Gastrocnemius medialis (tissue), 4 donors: Measurements from ENCODE around the gene LACRT. TPM values are rescaled to one million over a fixed set of nuclear protein-coding genes. Genes with fewer than 3 reads are reported as not detected.
A peak's percentile ranks its signal among the peaks of the same experiment; 100 is the strongest.

Experiments
- ATAC-seq, 2 donors: fragments of 150-250 bp; one replicate each; pipeline ENCODE4 v1.9.1; 2016
- DNase-seq, 2 donors: peaks; one replicate each; pipeline ENCODE4 v3.0.0-alpha.2; 2019
- H3K27ac ChIP-seq, 4 donors: fragments of 200-600 bp; sonication (generic); 1 replicate in 1 of 4; 2 replicates in 3 of 4; pipeline ENCODE4 v1.5.1; 2016 to 2018; ENCODE audit warnings: mild to moderate bottlenecking in 2 of 4, moderate library complexity in 1 of 4
- H3K27me3 ChIP-seq, 3 donors: fragments of 200-600 bp; sonication (generic) in 2 of 3; 1 replicate in 1 of 3; 2 replicates in 2 of 3; pipeline versions ENCODE4 v1.5.1 to v1.6.0; 2016 to 2019; ENCODE audit warnings: mild to moderate bottlenecking in 1 of 3, moderate library complexity in 1 of 3
- H3K36me3 ChIP-seq, 2 donors: fragments of 200-600 bp; sonication (generic) in 1 of 2; one replicate each; pipeline ENCODE4 v1.5.1; 2017 to 2018
- H3K4me1 ChIP-seq, 2 donors: fragments of 200-600 bp; sonication (generic) in 1 of 2; one replicate each; pipeline ENCODE4 v1.5.1; 2016 to 2017; ENCODE audit warnings: mild to moderate bottlenecking in 2 of 2
- H3K4me3 ChIP-seq, 4 donors: fragments of 200-600 bp; sonication (generic) in 3 of 4; 1 replicate in 1 of 4; 2 replicates in 3 of 4; pipeline ENCODE4 v1.5.1; 2016 to 2019; ENCODE audit warnings: mild to moderate bottlenecking in 2 of 4
- H3K9me3 ChIP-seq, 3 donors: fragments of 200-600 bp; sonication (generic) in 2 of 3; 1 replicate in 1 of 3; 2 replicates in 2 of 3; pipeline ENCODE4 v1.5.1; 2016 to 2019
- CTCF ChIP-seq, 5 experiments: fragments of 450-650 bp in 3 of 5; fragments of 200-600 bp in 2 of 5; sonication (generic) in 2 of 5; IDR thresholded peaks in 4 of 5; conservative IDR thresholded peaks in 1 of 5; 1 replicate in 4 of 5; 2 replicates in 1 of 5; pipeline ENCODE4 v1.5.1; 2016 to 2019; ENCODE audit warnings: antibody characterized with exemption in 5 of 5, mild to moderate bottlenecking in 3 of 5, moderate library complexity in 3 of 5
- POLR2A ChIP-seq, 2 donors: fragments of 450-650 bp; IDR thresholded peaks; one replicate each; pipeline ENCODE4 v1.6.1; 2017; ENCODE audit warnings: antibody characterized with exemption in 2 of 2, mild to moderate bottlenecking in 2 of 2, moderate library complexity in 2 of 2
- in situ Hi-C, 4 donors: fragments of 200-750 bp; cut with MboI; loops; one replicate each; pipeline versions ENCODE4 v1.15.0 to v1.8.0; 2017; ENCODE audit warnings: low sequenced_read_pairs in 4 of 4
- intact Hi-C: fragments of 100-400 bp; cut with DNase I; formaldehyde crosslinking; loops from one replicate; pipeline ENCODE4 v1.15.1; 2023; ENCODE audit warnings: low total_unique reads
- total RNA-seq, 4 donors: library from RNA; depleted of rRNA; stranded (reverse); fragments of >200 nt; gene quantifications; one replicate each; pipeline versions ENCODE4 v1.1.0 to v1.2.3, GENCODE V29; 2016

The LACRT gene
- total RNA-seq, 4 donors from 2014 or later: not detected

GRCh38 chr12:54661048-54661447, 26.4 kb upstream of the LACRT start:
- Histone ChIP-seq H3K27me3 (no peaks in the 10 kb centered on the region), H3K27ac (peak overlapping the region in 2 of 4 donors; percentile 20 to 68), H3K4me1 (peaks cover 6 to 9% of the 10 kb centered on the region in 2 donors), H3K4me3 (no peak overlapping the region), H3K9me3 (no peaks in the 10 kb centered on the region), H3K36me3 (no peaks in the 10 kb centered on the region)
- ATAC-seq (no peak), DNase-seq (no peak)
- TF ChIP-seq CTCF (IDR thresholded peaks at IDR 0.05 in 4 of 5, conservative IDR thresholded peaks at IDR 0.05 in 1 of 5): no peak
- no peak for TF ChIP-seq POLR2A (IDR thresholded peaks at IDR 0.05)
- intact Hi-C loops (no loop called here), in situ Hi-C loops (no loop called here)

- H3K36me3 ChIP-seq: no peaks in the 10 kb centered on the region
- peak; percentile 83 to 91 for ATAC-seq
Measured at GRCh38 chr12:54660320-54660962, 25.7 kb upstream of the LACRT start.

GRCh38 chr12:54658306-54659264, 23.9 kb upstream of the LACRT start:
- in situ Hi-C loops (no loop called here), intact Hi-C loops (no loop called here)
- H3K27ac ChIP-seq: no peak overlapping the region
- H3K4me3 ChIP-seq: no peak overlapping the region
- H3K9me3 ChIP-seq: no peaks in the 10 kb centered on the region
- ATAC-seq (peak in 1 of 2 donors; percentile 41), DNase-seq (no peak)
- peak in 2 of 5 experiments; percentile 10 to 27 for TF ChIP-seq CTCF (IDR thresholded peaks at IDR 0.05 in 4 of 5, conservative IDR thresholded peaks at IDR 0.05 in 1 of 5)
- TF ChIP-seq POLR2A (IDR thresholded peaks at IDR 0.05): no peak
- peaks cover 6 to 9% of the 10 kb centered on the region in 2 donors for H3K4me1 ChIP-seq
- no peaks in the 10 kb centered on the region for H3K27me3 ChIP-seq
- H3K36me3 ChIP-seq: no peaks in the 10 kb centered on the region

More at GRCh38 chr12:54660320-54660962, 25.7 kb upstream of the LACRT start:
- intact Hi-C loops (no loop called here), in situ Hi-C loops (no loop called here)
- Histone ChIP-seq H3K27me3 (no peaks in the 10 kb centered on the region), H3K4me1 (peaks cover 6 to 9% of the 10 kb centered on the region in 2 donors), H3K9me3 (no peaks in the 10 kb centered on the region), H3K4me3 (peak overlapping the region in 1 of 4 donors; percentile 27), H3K27ac (peak overlapping the region in 2 of 4 donors; percentile 20 to 68)
- peak; percentile 29 to 62 for DNase-seq
- TF ChIP-seq POLR2A (IDR thresholded peaks at IDR 0.05): no peak
- no peak for TF ChIP-seq CTCF (IDR thresholded peaks at IDR 0.05 in 4 of 5, conservative IDR thresholded peaks at IDR 0.05 in 1 of 5)

- no peak overlapping the region for H3K4me3 ChIP-seq
- H3K9me3 ChIP-seq: no peaks in the 10 kb centered on the region
- H3K36me3 ChIP-seq: no peaks in the 10 kb centered on the region
- no peak overlapping the region for H3K27ac ChIP-seq
- no peak for ATAC-seq
- peaks cover 6 to 9% of the 10 kb centered on the region in 2 donors for H3K4me1 ChIP-seq
- no peak for DNase-seq
- TF ChIP-seq POLR2A (IDR thresholded peaks at IDR 0.05) (no peak), CTCF (IDR thresholded peaks at IDR 0.05 in 4 of 5, conservative IDR thresholded peaks at IDR 0.05 in 1 of 5) (no peak)
- in situ Hi-C loops (no loop called here), intact Hi-C loops (no loop called here)
- H3K27me3 ChIP-seq: no peaks in the 10 kb centered on the region
Measured at GRCh38 chr12:54657105-54657607, 22.5 kb upstream of the LACRT start.
